Neural progenitor cell (in vitro differentiated cells): ENCODE results near the gene RUVBL1. TPM values are rescaled to one million over a fixed set of nuclear protein-coding genes. Genes with fewer than 3 reads are reported as not detected.

Source experiments
- DNase-seq: peaks from one replicate; pipeline ENCODE4 v3.0.0-alpha.2; 2016; ENCODE audit warnings: low spot score
- H2AFZ ChIP-seq: fragments of 200-600 bp; sonication (generic); replicated peaks from 2 replicates; pipeline ENCODE4 v1.6.1; 2016; ENCODE audit warnings: antibody characterized with exemption
- H3F3A ChIP-seq: fragments of 200-600 bp; sonication (generic); 2 replicates; pipeline ENCODE4 v1.6.1; 2016; ENCODE audit warnings: antibody characterized with exemption, low read depth
- H3K27ac ChIP-seq: fragments of 200-600 bp; sonication (generic); 2 replicates; pipeline ENCODE4 v1.5.1; 2016; ENCODE audit warnings: mild to moderate bottlenecking
- H3K27me3 ChIP-seq: fragments of 200-600 bp; sonication (generic); 2 replicates; pipeline ENCODE4 v1.6.1; 2016; ENCODE audit warnings: mild to moderate bottlenecking, moderate library complexity
- H3K36me3 ChIP-seq: fragments of 200-600 bp; sonication (generic); 2 replicates; pipeline ENCODE4 v1.5.1; 2016
- H3K4me1 ChIP-seq: fragments of 200-600 bp; sonication (generic); 2 replicates; pipeline ENCODE4 v1.6.1; 2016; ENCODE audit warnings: mixed run types
- H3K4me2 ChIP-seq: fragments of 200-600 bp; sonication (generic); 2 replicates; pipeline ENCODE4 v1.6.1; 2016
- H3K4me3 ChIP-seq: fragments of 200-600 bp; sonication (generic); 2 replicates; pipeline ENCODE4 v1.5.1; 2016
- H3K79me2 ChIP-seq: fragments of 200-600 bp; sonication (generic); 2 replicates; pipeline ENCODE4 v1.6.1; 2016; ENCODE audit warnings: low read depth
- H3K9ac ChIP-seq: fragments of 200-600 bp; sonication (generic); 2 replicates; pipeline ENCODE4 v1.6.1; 2016
- H3K9me3 ChIP-seq: fragments of 200-600 bp; sonication (generic); 2 replicates; pipeline ENCODE4 v1.5.1; 2016; ENCODE audit warnings: low read depth
- H4K20me1 ChIP-seq: fragments of 200-600 bp; sonication (generic); 2 replicates; pipeline ENCODE4 v1.6.1; 2016; ENCODE audit warnings: low read depth
- H3K27ac Mint-ChIP-seq: 3 replicates; pipeline ENCODE4 v1.8.0; 2021; ENCODE audit warnings: mixed read lengths
- H3K27me3 Mint-ChIP-seq: 2 replicates; pipeline ENCODE4 v1.8.0; 2022; ENCODE audit warnings: low read depth, mild to moderate bottlenecking, inconsistent platforms, moderate library complexity, mixed read lengths; ENCODE audit not compliant: insufficient read depth
- H3K36me3 Mint-ChIP-seq: 3 replicates; pipeline ENCODE4 v1.8.0; 2021; ENCODE audit warnings: mixed read lengths
- H3K4me1 Mint-ChIP-seq: 3 replicates; pipeline ENCODE4 v1.8.0; 2021; ENCODE audit warnings: mixed read lengths
- H3K4me3 Mint-ChIP-seq: 3 replicates; pipeline ENCODE4 v1.8.0; 2021; ENCODE audit warnings: mild to moderate bottlenecking, moderate library complexity, mixed read lengths
- H3K9me3 Mint-ChIP-seq: 3 replicates; pipeline ENCODE4 v1.8.0; 2020; ENCODE audit warnings: mixed read lengths
- CTCF ChIP-seq: fragments of 200-600 bp; sonication (generic); IDR thresholded peaks from 2 replicates; pipeline ENCODE4 v1.5.1; 2017; ENCODE audit warnings: antibody characterized with exemption, mild to moderate bottlenecking
- EZH2 ChIP-seq: fragments of 200-600 bp; sonication (generic); IDR thresholded peaks from 2 replicates; pipeline ENCODE4 v1.6.1; 2017; ENCODE audit warnings: antibody characterized with exemption, mild to moderate bottlenecking, moderate library complexity
- EZH2phosphoT487 ChIP-seq: fragments of 200-600 bp; sonication (generic); IDR thresholded peaks from 2 replicates; pipeline ENCODE4 v1.6.1; 2017; ENCODE audit warnings: antibody characterized with exemption
- total RNA-seq: library from RNA; depleted of rRNA; stranded (reverse); fragments of >200 nt; gene quantifications from 2 replicates; pipeline ENCODE4 v1.2.3, GENCODE V29; 2015; ENCODE audit warnings: low replicate concordance

The RUVBL1 gene
- total RNA-seq, 1 donor from 2014 or later = 110 TPM

- no peak overlapping the region for H3K27ac ChIP-seq
- Mint-ChIP-seq H3K36me3 (peaks cover 9% of the 10 kb centered on the region), H3K4me3 (peak overlapping the region; percentile 80), H3K9me3 (no peaks in the 10 kb centered on the region), H3K27ac (no peak overlapping the region), H3K27me3 (peaks cover 10% of the 10 kb centered on the region), H3K4me1 (peaks cover 6% of the 10 kb centered on the region)
- H3K9ac ChIP-seq = no peak overlapping the region
- H3K27me3 ChIP-seq = peaks cover 25% of the 10 kb centered on the region
- H3K9me3 ChIP-seq = no peaks in the 10 kb centered on the region
- H3K79me2 ChIP-seq = no peaks in the 10 kb centered on the region
- H3K4me1 ChIP-seq = peaks cover 20% of the 10 kb centered on the region
- H3K36me3 ChIP-seq = no peaks in the 10 kb centered on the region
- peaks cover 45% of the 10 kb centered on the region for H4K20me1 ChIP-seq
- no peak for DNase-seq
- TF ChIP-seq EZH2phosphoT487 = no peak
- TF ChIP-seq EZH2 = no peak
- no peak for TF ChIP-seq CTCF
- peak overlapping the region; percentile 35 for H2AFZ ChIP-seq
- H3K4me3 ChIP-seq = peak overlapping the region; percentile 35
- peak overlapping the region; percentile 71 for H3K4me2 ChIP-seq
- peaks cover 11% of the 10 kb centered on the region for H3F3A ChIP-seq
Measured at GRCh38 chr3:128074851-128075521, 48.6 kb downstream of the RUVBL1 start.

- Mint-ChIP-seq H3K4me3 (no peak overlapping the region), H3K27me3 (peaks cover 7% of the 10 kb centered on the region), H3K9me3 (no peaks in the 10 kb centered on the region), H3K4me1 (peaks cover 6% of the 10 kb centered on the region), H3K36me3 (peaks cover 7% of the 10 kb centered on the region), H3K27ac (no peak overlapping the region)
- Histone ChIP-seq H2AFZ (no peak overlapping the region), H3K4me3 (no peak overlapping the region), H3K79me2 (no peaks in the 10 kb centered on the region), H3K36me3 (no peaks in the 10 kb centered on the region), H3K4me2 (no peak overlapping the region), H3K27ac (no peak overlapping the region), H4K20me1 (peaks cover 45% of the 10 kb centered on the region), H3K4me1 (peaks cover 20% of the 10 kb centered on the region), H3K9ac (no peak overlapping the region), H3K27me3 (peaks cover 25% of the 10 kb centered on the region), H3K9me3 (no peaks in the 10 kb centered on the region), H3F3A (peaks cover 11% of the 10 kb centered on the region)
- no peak for TF ChIP-seq EZH2phosphoT487
- no peak for TF ChIP-seq EZH2
- no peak for TF ChIP-seq CTCF
- DNase-seq = no peak
Measured at GRCh38 chr3:128073807-128074206, 49.8 kb downstream of the RUVBL1 start.

GRCh38 chr3:128073185-128073725 lies 50.4 kb downstream of the RUVBL1 start:
- Mint-ChIP-seq H3K4me3 (no peak overlapping the region), H3K4me1 (peaks cover 6% of the 10 kb centered on the region), H3K9me3 (no peaks in the 10 kb centered on the region), H3K27ac (no peak overlapping the region), H3K36me3 (peaks cover 9% of the 10 kb centered on the region), H3K27me3 (peaks cover 7% of the 10 kb centered on the region)
- no peaks in the 10 kb centered on the region for H3K36me3 ChIP-seq
- H3K79me2 ChIP-seq = no peaks in the 10 kb centered on the region
- DNase-seq = no peak
- H4K20me1 ChIP-seq = peaks cover 46% of the 10 kb centered on the region
- H3K4me2 ChIP-seq = no peak overlapping the region
- H3K4me3 ChIP-seq = no peak overlapping the region
- no peak for TF ChIP-seq EZH2phosphoT487
- TF ChIP-seq EZH2 = no peak
- TF ChIP-seq CTCF = no peak
- no peak overlapping the region for H2AFZ ChIP-seq
- H3K27me3 ChIP-seq = peaks cover 25% of the 10 kb centered on the region
- peaks cover 20% of the 10 kb centered on the region for H3K4me1 ChIP-seq
- peaks cover 11% of the 10 kb centered on the region for H3F3A ChIP-seq
- H3K9me3 ChIP-seq = no peaks in the 10 kb centered on the region
- no peak overlapping the region for H3K9ac ChIP-seq
- no peak overlapping the region for H3K27ac ChIP-seq
